OCI-LY1 (cell line): ENCODE data around the gene SNRPE.

Experiments used
- EZH2 ChIP-seq: fragments of 200-600 bp; sonication (generic), shearing (Covaris generic); IDR thresholded peaks from 2 replicates; pipeline ENCODE4 v1.8.0; 2017; ENCODE audit warnings: borderline replicate concordance, mixed run types, mild to moderate bottlenecking, antibody characterized with exemption, low read length, moderate library complexity, mixed read lengths
- TF ChIP-seq, protein P1 (sequence below): fragments of 200-600 bp; sonication (generic), shearing (Covaris generic); IDR thresholded peaks from 2 replicates; pipeline ENCODE4 v1.5.1; 2017; ENCODE audit warnings: mild to moderate bottlenecking, antibody characterized with exemption, low read length, moderate library complexity, mixed read lengths

DNA sequence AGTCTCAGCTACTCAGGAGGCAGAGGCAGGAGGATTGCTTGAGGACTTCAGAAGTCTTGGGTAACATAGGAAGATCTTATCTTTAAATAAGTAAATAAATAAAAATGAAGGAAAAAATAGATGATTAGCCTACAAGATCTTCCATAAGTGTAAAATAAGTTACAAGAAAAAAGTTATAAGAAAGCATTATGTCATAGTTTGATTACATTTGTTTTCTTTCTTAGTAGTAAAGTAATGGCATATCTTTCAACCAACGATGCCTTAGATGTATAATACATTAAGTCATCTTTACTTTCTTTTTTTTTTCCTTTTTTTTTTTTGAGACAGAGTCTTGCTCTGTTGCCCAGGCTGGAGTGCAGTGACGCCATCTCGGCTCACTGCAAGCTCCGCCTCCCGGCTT is 46.5 kb downstream of the SNRPE start:
- TF ChIP-seq, protein P1, sequence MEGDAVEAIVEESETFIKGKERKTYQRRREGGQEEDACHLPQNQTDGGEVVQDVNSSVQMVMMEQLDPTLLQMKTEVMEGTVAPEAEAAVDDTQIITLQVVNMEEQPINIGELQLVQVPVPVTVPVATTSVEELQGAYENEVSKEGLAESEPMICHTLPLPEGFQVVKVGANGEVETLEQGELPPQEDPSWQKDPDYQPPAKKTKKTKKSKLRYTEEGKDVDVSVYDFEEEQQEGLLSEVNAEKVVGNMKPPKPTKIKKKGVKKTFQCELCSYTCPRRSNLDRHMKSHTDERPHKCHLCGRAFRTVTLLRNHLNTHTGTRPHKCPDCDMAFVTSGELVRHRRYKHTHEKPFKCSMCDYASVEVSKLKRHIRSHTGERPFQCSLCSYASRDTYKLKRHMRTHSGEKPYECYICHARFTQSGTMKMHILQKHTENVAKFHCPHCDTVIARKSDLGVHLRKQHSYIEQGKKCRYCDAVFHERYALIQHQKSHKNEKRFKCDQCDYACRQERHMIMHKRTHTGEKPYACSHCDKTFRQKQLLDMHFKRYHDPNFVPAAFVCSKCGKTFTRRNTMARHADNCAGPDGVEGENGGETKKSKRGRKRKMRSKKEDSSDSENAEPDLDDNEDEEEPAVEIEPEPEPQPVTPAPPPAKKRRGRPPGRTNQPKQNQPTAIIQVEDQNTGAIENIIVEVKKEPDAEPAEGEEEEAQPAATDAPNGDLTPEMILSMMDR, result no peak
- no peak for TF ChIP-seq EZH2
